HEK293 (cell line): Measurements from ENCODE around the gene CIART.

Experiments
- EGR2 ChIP-seq: fragments of 450-650 bp; formaldehyde crosslinking; IDR thresholded peaks from 2 replicates; pipeline ENCODE4 v1.5.1; 2016; ENCODE audit warnings: low read depth, missing biosample characterization, missing genetic modification characterization
- GFI1B ChIP-seq: fragments of 450-650 bp; formaldehyde crosslinking; IDR thresholded peaks from 2 replicates; pipeline ENCODE4 v1.5.1; 2016; ENCODE audit warnings: missing biosample characterization, missing genetic modification characterization
- KLF7 ChIP-seq: fragments of 450-650 bp; formaldehyde crosslinking; IDR thresholded peaks from 2 replicates; pipeline ENCODE4 v1.5.1; 2016; ENCODE audit warnings: missing biosample characterization, missing genetic modification characterization, borderline replicate concordance
- KLF9 ChIP-seq: fragments of 450-650 bp; formaldehyde crosslinking; IDR thresholded peaks from 2 replicates; pipeline ENCODE4 v1.5.1; 2016; ENCODE audit warnings: missing biosample characterization, missing genetic modification characterization, low read depth
- SCRT1 ChIP-seq: fragments of 450-650 bp; formaldehyde crosslinking; IDR thresholded peaks from 2 replicates; pipeline ENCODE4 v1.5.1; 2016; ENCODE audit warnings: missing biosample characterization, missing genetic modification characterization, borderline replicate concordance
- WT1 ChIP-seq: fragments of 450-650 bp; formaldehyde crosslinking; IDR thresholded peaks from 2 replicates; pipeline ENCODE4 v1.5.1; 2016; ENCODE audit warnings: missing biosample characterization, missing genetic modification characterization
- ZBTB8A ChIP-seq: fragments of 450-650 bp; formaldehyde crosslinking; IDR thresholded peaks from 2 replicates; pipeline ENCODE4 v1.5.1; 2016; ENCODE audit warnings: missing biosample characterization, missing genetic modification characterization
- ZEB2 ChIP-seq: fragments of 450-650 bp; formaldehyde crosslinking; IDR thresholded peaks from 2 replicates; pipeline ENCODE4 v1.5.1; 2016; ENCODE audit warnings: missing biosample characterization, missing genetic modification characterization
- ZNF121 ChIP-seq: fragments of 450-650 bp; formaldehyde crosslinking; IDR thresholded peaks from 2 replicates; pipeline ENCODE4 v1.5.1; 2016; ENCODE audit warnings: missing biosample characterization, missing genetic modification characterization
- ZNF214 ChIP-seq: fragments of 450-650 bp; formaldehyde crosslinking; IDR thresholded peaks from 2 replicates; pipeline ENCODE4 v1.5.1; 2017; ENCODE audit warnings: missing biosample characterization, mild to moderate bottlenecking, missing genetic modification characterization, borderline replicate concordance
- ZNF335 ChIP-seq: fragments of 450-650 bp; formaldehyde crosslinking; conservative IDR thresholded peaks from 2 replicates; pipeline ENCODE4 v1.5.1; 2016; ENCODE audit warnings: missing biosample characterization, missing genetic modification characterization
- ZNF521 ChIP-seq: fragments of 450-650 bp; formaldehyde crosslinking; IDR thresholded peaks from 2 replicates; pipeline ENCODE4 v1.5.1; 2017; ENCODE audit warnings: missing biosample characterization, mild to moderate bottlenecking, missing genetic modification characterization
- ZNF544 ChIP-seq: fragments of 450-650 bp; formaldehyde crosslinking; IDR thresholded peaks from 2 replicates; pipeline ENCODE4 v1.5.0; 2017; ENCODE audit warnings: missing biosample characterization, missing genetic modification characterization
- ZNF571 ChIP-seq: fragments of 450-650 bp; formaldehyde crosslinking; IDR thresholded peaks from 2 replicates; pipeline ENCODE4 v1.5.0; 2017; ENCODE audit warnings: missing biosample characterization, missing genetic modification characterization
- ZNF600 ChIP-seq: fragments of 450-650 bp; formaldehyde crosslinking; IDR thresholded peaks from 2 replicates; pipeline ENCODE4 v1.5.1; 2016; ENCODE audit warnings: missing biosample characterization, missing genetic modification characterization
- ZNF76 ChIP-seq: fragments of 450-650 bp; formaldehyde crosslinking; IDR thresholded peaks from 2 replicates; pipeline ENCODE4; 2016; ENCODE audit warnings: low read depth, missing biosample characterization, missing genetic modification characterization, borderline replicate concordance
- ZSCAN30 ChIP-seq: fragments of 450-650 bp; IDR thresholded peaks from 2 replicates; pipeline ENCODE4 v1.5.1; 2018; ENCODE audit warnings: missing biosample characterization, mild to moderate bottlenecking, missing genetic modification characterization, moderate library complexity
- TF ChIP-seq, protein P1 (sequence below): sonication (generic); formaldehyde crosslinking; IDR thresholded peaks from 2 replicates; pipeline ENCODE4 v1.8.1; 2022; ENCODE audit warnings: mild to moderate bottlenecking, moderate library complexity, missing genetic modification reagents
- TF ChIP-seq, protein P2 (sequence below): fragments of 450-650 bp; formaldehyde crosslinking; IDR thresholded peaks from 2 replicates; pipeline ENCODE4 v1.5.1; 2016; ENCODE audit warnings: missing biosample characterization, missing genetic modification characterization
- TF ChIP-seq, protein P3 (sequence below): fragments of 450-650 bp; formaldehyde crosslinking; IDR thresholded peaks from 2 replicates; pipeline ENCODE4 v1.5.1; 2016; ENCODE audit warnings: missing biosample characterization, missing genetic modification characterization
- TF ChIP-seq, protein P4 (sequence below): fragments of 450-650 bp; formaldehyde crosslinking; IDR thresholded peaks from 2 replicates; pipeline ENCODE4 v1.5.1; 2016; ENCODE audit warnings: missing biosample characterization, missing genetic modification characterization, borderline replicate concordance
- TF ChIP-seq, protein P5 (sequence below): fragments of 450-650 bp; formaldehyde crosslinking; IDR thresholded peaks from 2 replicates; pipeline ENCODE4 v1.5.1; 2016; ENCODE audit warnings: missing biosample characterization, missing genetic modification characterization
- TF ChIP-seq, protein P6 (sequence below): fragments of 450-650 bp; formaldehyde crosslinking; IDR thresholded peaks from 2 replicates; pipeline ENCODE4 v1.5.1; 2016; ENCODE audit warnings: missing biosample characterization, missing genetic modification characterization
- TF ChIP-seq, protein P7 (sequence below): fragments of 450-650 bp; formaldehyde crosslinking; IDR thresholded peaks from 2 replicates; pipeline ENCODE4 v1.5.1; 2017; ENCODE audit warnings: missing biosample characterization, missing genetic modification characterization

CIART gene

DNA sequence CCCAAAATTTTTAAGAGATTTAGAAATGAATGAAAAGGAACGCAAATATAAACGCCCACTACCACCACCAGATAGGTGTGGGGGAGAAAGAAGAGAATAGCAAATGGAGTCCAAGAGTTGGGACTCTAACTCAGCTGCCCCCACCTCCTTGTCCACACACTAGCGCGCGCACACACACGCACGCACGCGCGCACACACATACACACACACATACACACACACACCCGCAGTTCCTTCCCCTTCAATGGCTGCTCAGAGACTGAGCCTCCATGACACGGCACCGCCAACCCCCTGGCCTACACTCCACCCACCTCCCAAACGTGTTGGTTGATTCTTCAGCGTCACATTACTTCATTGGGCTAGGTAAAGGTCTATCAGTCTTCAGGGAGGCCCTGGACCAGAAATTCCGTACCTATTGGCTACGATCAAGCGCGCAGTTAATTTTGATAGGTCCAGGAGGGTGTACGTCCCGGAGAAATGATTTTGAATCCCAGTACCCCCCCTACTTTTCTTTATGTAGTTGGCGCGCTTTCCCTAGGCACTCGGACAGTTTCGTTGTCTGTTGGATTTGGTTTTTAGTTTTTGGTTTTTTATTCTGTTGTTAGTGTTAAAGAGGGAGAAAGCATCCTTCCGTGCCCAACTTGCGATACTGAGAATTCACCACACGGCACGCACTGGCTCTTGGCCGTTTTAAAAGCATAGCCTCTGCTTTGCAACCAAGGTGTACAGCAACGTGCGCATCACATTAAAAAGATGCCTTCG lies 46.3 kb upstream of the CIART start, which contains the start of gene ANP32E (continued):
- TF ChIP-seq ZNF600 (tag by site-specific recombination) (peak; percentile 74), ZEB2 (tag by site-specific recombination) (peak; percentile 70), ZSCAN30 (tag by site-specific recombination) (no peak), ZNF214 (no peak), SCRT1 (tag by site-specific recombination) (no peak), ZNF571 (tag by site-specific recombination) (no peak), WT1 (tag by site-specific recombination) (peak; percentile 41; the same call in 1 of the 2 replicates), ZNF521 (no peak), ZBTB8A (tag by site-specific recombination) (peak; percentile 51; the same call in 1 of the 2 replicates), KLF7 (tag by site-specific recombination) (peak; percentile 72; the same call in 1 of the 2 replicates), ZNF121 (tag by site-specific recombination) (no peak), EGR2 (tag by site-specific recombination) (peak; percentile 95), ZNF544 (tag by site-specific recombination) (no peak), KLF9 (tag by site-specific recombination) (peak; percentile 84), ZNF76 (tag by site-specific recombination) (peak; percentile 77; the same call in 1 of the 2 replicates), ZNF335 (tag by site-specific recombination) (peak; percentile 81), GFI1B (tag by site-specific recombination) (0 out of 2 replicates have a peak, but pooled peaks have one; percentile 44)
- TF ChIP-seq, protein P1, sequence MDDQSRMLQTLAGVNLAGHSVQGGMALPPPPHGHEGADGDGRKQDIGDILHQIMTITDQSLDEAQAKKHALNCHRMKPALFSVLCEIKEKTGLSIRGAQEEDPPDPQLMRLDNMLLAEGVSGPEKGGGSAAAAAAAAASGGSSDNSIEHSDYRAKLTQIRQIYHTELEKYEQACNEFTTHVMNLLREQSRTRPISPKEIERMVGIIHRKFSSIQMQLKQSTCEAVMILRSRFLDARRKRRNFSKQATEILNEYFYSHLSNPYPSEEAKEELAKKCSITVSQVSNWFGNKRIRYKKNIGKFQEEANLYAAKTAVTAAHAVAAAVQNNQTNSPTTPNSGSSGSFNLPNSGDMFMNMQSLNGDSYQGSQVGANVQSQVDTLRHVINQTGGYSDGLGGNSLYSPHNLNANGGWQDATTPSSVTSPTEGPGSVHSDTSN, result peak; percentile 83
- TF ChIP-seq, protein P2, sequence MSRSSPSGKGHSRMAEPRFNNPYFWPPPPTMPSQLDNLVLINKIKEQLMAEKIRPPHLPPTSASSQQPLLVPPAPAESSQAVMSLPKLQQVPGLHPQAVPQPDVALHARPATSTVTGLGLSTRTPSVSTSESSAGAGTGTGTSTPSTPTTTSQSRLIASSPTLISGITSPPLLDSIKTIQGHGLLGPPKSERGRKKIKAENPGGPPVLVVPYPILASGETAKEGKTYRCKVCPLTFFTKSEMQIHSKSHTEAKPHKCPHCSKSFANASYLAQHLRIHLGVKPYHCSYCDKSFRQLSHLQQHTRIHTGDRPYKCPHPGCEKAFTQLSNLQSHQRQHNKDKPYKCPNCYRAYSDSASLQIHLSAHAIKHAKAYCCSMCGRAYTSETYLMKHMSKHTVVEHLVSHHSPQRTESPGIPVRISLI (tag by site-specific recombination), result peak; percentile 98
- TF ChIP-seq, protein P3, sequence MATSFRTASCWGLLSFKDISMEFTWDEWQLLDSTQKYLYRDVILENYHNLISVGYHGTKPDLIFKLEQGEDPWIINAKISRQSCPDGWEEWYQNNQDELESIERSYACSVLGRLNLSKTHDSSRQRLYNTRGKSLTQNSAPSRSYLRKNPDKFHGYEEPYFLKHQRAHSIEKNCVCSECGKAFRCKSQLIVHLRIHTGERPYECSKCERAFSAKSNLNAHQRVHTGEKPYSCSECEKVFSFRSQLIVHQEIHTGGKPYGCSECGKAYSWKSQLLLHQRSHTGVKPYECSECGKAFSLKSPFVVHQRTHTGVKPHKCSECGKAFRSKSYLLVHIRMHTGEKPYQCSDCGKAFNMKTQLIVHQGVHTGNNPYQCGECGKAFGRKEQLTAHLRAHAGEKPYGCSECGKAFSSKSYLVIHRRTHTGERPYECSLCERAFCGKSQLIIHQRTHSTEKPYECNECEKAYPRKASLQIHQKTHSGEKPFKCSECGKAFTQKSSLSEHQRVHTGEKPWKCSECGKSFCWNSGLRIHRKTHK (tag by site-specific recombination), result no peak
- TF ChIP-seq, protein P4, sequence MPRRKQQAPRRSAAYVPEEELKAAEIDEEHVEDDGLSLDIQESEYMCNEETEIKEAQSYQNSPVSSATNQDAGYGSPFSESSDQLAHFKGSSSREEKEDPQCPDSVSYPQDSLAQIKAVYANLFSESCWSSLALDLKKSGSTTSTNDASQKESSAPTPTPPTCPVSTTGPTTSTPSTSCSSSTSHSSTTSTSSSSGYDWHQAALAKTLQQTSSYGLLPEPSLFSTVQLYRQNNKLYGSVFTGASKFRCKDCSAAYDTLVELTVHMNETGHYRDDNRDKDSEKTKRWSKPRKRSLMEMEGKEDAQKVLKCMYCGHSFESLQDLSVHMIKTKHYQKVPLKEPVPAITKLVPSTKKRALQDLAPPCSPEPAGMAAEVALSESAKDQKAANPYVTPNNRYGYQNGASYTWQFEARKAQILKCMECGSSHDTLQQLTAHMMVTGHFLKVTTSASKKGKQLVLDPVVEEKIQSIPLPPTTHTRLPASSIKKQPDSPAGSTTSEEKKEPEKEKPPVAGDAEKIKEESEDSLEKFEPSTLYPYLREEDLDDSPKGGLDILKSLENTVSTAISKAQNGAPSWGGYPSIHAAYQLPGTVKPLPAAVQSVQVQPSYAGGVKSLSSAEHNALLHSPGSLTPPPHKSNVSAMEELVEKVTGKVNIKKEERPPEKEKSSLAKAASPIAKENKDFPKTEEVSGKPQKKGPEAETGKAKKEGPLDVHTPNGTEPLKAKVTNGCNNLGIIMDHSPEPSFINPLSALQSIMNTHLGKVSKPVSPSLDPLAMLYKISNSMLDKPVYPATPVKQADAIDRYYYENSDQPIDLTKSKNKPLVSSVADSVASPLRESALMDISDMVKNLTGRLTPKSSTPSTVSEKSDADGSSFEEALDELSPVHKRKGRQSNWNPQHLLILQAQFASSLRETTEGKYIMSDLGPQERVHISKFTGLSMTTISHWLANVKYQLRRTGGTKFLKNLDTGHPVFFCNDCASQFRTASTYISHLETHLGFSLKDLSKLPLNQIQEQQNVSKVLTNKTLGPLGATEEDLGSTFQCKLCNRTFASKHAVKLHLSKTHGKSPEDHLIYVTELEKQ, result peak; percentile 39; the same call in 1 of the 2 replicates
- TF ChIP-seq, protein P5, sequence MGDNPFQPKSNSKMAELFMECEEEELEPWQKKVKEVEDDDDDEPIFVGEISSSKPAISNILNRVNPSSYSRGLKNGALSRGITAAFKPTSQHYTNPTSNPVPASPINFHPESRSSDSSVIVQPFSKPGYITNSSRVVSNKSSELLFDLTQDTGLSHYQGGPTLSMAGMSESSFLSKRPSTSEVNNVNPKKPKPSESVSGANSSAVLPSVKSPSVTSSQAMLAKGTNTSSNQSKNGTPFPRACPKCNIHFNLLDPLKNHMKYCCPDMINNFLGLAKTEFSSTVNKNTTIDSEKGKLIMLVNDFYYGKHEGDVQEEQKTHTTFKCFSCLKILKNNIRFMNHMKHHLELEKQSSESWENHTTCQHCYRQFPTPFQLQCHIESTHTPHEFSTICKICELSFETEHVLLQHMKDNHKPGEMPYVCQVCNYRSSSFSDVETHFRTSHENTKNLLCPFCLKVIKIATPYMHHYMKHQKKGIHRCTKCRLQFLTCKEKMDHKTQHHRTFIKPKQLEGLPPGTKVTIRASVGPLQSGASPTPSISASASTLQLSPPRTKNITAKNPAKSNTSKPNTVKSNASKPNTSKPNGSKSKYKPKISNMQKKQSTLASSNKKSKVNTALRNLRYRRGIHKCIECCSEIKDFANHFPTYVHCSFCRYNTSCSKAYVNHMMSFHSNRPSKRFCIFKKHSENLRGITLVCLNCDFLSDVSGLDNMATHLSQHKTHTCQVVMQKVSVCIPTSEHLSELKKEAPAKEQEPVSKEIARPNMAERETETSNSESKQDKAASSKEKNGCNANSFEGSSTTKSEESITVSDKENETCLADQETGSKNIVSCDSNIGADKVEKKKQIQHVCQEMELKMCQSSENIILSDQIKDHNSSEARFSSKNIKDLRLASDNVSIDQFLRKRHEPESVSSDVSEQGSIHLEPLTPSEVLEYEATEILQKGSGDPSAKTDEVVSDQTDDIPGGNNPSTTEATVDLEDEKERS (tag by site-specific recombination), result no peak
- TF ChIP-seq, protein P6, sequence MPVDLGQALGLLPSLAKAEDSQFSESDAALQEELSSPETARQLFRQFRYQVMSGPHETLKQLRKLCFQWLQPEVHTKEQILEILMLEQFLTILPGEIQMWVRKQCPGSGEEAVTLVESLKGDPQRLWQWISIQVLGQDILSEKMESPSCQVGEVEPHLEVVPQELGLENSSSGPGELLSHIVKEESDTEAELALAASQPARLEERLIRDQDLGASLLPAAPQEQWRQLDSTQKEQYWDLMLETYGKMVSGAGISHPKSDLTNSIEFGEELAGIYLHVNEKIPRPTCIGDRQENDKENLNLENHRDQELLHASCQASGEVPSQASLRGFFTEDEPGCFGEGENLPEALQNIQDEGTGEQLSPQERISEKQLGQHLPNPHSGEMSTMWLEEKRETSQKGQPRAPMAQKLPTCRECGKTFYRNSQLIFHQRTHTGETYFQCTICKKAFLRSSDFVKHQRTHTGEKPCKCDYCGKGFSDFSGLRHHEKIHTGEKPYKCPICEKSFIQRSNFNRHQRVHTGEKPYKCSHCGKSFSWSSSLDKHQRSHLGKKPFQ (tag by site-specific recombination), result peak; percentile 90
- TF ChIP-seq, protein P7, sequence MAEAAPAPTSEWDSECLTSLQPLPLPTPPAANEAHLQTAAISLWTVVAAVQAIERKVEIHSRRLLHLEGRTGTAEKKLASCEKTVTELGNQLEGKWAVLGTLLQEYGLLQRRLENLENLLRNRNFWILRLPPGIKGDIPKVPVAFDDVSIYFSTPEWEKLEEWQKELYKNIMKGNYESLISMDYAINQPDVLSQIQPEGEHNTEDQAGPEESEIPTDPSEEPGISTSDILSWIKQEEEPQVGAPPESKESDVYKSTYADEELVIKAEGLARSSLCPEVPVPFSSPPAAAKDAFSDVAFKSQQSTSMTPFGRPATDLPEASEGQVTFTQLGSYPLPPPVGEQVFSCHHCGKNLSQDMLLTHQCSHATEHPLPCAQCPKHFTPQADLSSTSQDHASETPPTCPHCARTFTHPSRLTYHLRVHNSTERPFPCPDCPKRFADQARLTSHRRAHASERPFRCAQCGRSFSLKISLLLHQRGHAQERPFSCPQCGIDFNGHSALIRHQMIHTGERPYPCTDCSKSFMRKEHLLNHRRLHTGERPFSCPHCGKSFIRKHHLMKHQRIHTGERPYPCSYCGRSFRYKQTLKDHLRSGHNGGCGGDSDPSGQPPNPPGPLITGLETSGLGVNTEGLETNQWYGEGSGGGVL (tag by site-specific recombination), result peak; percentile 95
